GM12892 (cell line): ENCODE measurements around the gene CCDC152.

Experiments used
- POLR2A ChIP-seq: IDR thresholded peaks from 2 replicates; pipeline ENCODE4 v1.6.1; 2011; ENCODE audit warnings: low read depth, low read length, control low read depth
- POLR2AphosphoS5 ChIP-seq: IDR thresholded peaks from 2 replicates; pipeline ENCODE4 v1.6.1; 2011; ENCODE audit warnings: low read depth, low read length, control low read depth

GRCh38 chr5:42787073-42787472, 30.5 kb downstream of the CCDC152 start:
- TF ChIP-seq POLR2A (no peak), POLR2AphosphoS5 (no peak)
